Measurements from ENCODE around the gene BCKDHA.

DNA sequence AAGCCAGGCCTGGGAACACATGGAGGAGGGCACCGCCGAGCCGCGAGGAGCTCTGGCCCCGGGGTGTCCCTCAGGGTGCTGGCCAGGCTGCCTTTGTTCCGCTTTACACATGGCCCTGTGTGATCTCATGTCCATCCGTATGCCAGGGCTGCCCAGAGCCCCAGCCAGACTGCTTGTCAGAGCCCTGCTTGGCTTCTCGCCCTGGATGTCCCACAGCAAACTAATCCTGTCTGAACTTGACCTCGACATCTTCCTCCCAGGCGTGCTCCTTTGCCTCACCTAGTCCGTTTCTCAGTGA, 14.3 kb downstream of the BCKDHA start:
- TF ChIP-seq, protein P1, sequence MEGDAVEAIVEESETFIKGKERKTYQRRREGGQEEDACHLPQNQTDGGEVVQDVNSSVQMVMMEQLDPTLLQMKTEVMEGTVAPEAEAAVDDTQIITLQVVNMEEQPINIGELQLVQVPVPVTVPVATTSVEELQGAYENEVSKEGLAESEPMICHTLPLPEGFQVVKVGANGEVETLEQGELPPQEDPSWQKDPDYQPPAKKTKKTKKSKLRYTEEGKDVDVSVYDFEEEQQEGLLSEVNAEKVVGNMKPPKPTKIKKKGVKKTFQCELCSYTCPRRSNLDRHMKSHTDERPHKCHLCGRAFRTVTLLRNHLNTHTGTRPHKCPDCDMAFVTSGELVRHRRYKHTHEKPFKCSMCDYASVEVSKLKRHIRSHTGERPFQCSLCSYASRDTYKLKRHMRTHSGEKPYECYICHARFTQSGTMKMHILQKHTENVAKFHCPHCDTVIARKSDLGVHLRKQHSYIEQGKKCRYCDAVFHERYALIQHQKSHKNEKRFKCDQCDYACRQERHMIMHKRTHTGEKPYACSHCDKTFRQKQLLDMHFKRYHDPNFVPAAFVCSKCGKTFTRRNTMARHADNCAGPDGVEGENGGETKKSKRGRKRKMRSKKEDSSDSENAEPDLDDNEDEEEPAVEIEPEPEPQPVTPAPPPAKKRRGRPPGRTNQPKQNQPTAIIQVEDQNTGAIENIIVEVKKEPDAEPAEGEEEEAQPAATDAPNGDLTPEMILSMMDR (IDR thresholded peaks at IDR 0.05; ENCODE audit: insufficient read depth, low read length, poor library complexity, severe bottlenecking), result no peak
- TF ChIP-seq EZH2phosphoT487 (conservative IDR thresholded peaks at IDR 0.05; ENCODE audit: low read length), result no peak
